Sigmoid colon (tissue), 7 donors: ENCODE results near the gene MIB1. TPM values are rescaled to one million over a fixed set of nuclear protein-coding genes. Genes with fewer than 3 reads are reported as not detected.
A peak's percentile ranks its signal among the peaks of the same experiment; 100 is the strongest.

ENCODE experiments used
- DNase-seq: peaks from one replicate; pipeline ENCODE4 v3.0.0-alpha.2; 2019
- H3K27ac ChIP-seq, 4 donors: fragments of 200-600 bp; sonication (generic); one replicate each; pipeline ENCODE4 v1.5.1; 2016 to 2019; ENCODE audit warnings: mild to moderate bottlenecking in 1 of 4
- H3K27me3 ChIP-seq, 3 donors: fragments of 200-600 bp; sonication (generic); one replicate each; pipeline ENCODE4 v1.5.1; 2019; ENCODE audit warnings: mild to moderate bottlenecking in 1 of 3
- H3K36me3 ChIP-seq, 4 donors: fragments of 200-600 bp; sonication (generic); one replicate each; pipeline ENCODE4 v1.5.1; 2016 to 2019
- H3K4me1 ChIP-seq, 4 donors: fragments of 200-600 bp; sonication (generic); one replicate each; pipeline ENCODE4 v1.5.1; 2017 to 2019
- H3K4me3 ChIP-seq, 4 donors: fragments of 200-600 bp; sonication (generic); one replicate each; pipeline ENCODE4 v1.5.1; 2017 to 2019; ENCODE audit warnings: mild to moderate bottlenecking in 2 of 4, moderate library complexity in 1 of 4
- H3K9me3 ChIP-seq, 4 donors: fragments of 200-600 bp in 3 of 4; sonication (generic) in 3 of 4; one replicate each; pipeline versions ENCODE4 v1.5.1 to v1.6.1; 2013 to 2019
- EP300 ChIP-seq, 4 donors: sonication (generic); formaldehyde crosslinking; IDR thresholded peaks; one replicate each; pipeline ENCODE4 v1.6.1; 2017; ENCODE audit warnings: antibody characterized with exemption in 4 of 4
- POLR2A ChIP-seq, 2 donors: fragments of 450-650 bp; IDR thresholded peaks; one replicate each; pipeline ENCODE4 v1.6.1; 2016; ENCODE audit warnings: antibody characterized with exemption in 2 of 2, mild to moderate bottlenecking in 2 of 2, moderate library complexity in 2 of 2
- POLR2AphosphoS5 ChIP-seq, 4 donors: sonication (generic); formaldehyde crosslinking; IDR thresholded peaks; one replicate each; pipeline ENCODE4 v1.6.1; 2017; ENCODE audit warnings: antibody characterized with exemption in 4 of 4
- WGBS, 2 donors: extraction: QIAGEN DNeasy Blood & Tissue Kit; methylation state at CpG; one replicate each; pipeline ENCODE4 v1.1.7; 2013; 5-methylcytosine and 5-hydroxymethylcytosine counted together
- intact Hi-C: fragments of 100-400 bp; cut with DNase I; formaldehyde crosslinking; loops from one replicate; pipeline ENCODE4 v1.15.1; 2023
- polyA plus RNA-seq, 3 donors: library from polyadenylated mRNA; stranded (reverse); fragments of 200-250 nt; gene quantifications; one replicate each; pipeline ENCODE4 v1.2.3, GENCODE V29; 2013
- total RNA-seq, 4 donors: library from RNA; depleted of rRNA; stranded (reverse); fragments of >200 nt; gene quantifications; one replicate each; pipeline ENCODE4 v1.1.0, GENCODE V29; 2016
- TF ChIP-seq, protein P1 (sequence below), 4 experiments: fragments of 450-650 bp in 3 of 4; fragments of 200-600 bp in 1 of 4; IDR thresholded peaks; one replicate each; pipeline ENCODE4 v1.5.1; 2016 to 2019; ENCODE audit warnings: antibody characterized with exemption in 4 of 4, mild to moderate bottlenecking in 3 of 4, moderate library complexity in 2 of 4
- donor health status: healthy with polysubstance abuse.
- donor health status: Bipolar disorder and iron deficiency.
- donor health status: healthy.

The MIB1 gene
- total and polyA plus RNA-seq, 7 donors, result 4.2 to 45.7 (median 31.9) TPM

DNA sequence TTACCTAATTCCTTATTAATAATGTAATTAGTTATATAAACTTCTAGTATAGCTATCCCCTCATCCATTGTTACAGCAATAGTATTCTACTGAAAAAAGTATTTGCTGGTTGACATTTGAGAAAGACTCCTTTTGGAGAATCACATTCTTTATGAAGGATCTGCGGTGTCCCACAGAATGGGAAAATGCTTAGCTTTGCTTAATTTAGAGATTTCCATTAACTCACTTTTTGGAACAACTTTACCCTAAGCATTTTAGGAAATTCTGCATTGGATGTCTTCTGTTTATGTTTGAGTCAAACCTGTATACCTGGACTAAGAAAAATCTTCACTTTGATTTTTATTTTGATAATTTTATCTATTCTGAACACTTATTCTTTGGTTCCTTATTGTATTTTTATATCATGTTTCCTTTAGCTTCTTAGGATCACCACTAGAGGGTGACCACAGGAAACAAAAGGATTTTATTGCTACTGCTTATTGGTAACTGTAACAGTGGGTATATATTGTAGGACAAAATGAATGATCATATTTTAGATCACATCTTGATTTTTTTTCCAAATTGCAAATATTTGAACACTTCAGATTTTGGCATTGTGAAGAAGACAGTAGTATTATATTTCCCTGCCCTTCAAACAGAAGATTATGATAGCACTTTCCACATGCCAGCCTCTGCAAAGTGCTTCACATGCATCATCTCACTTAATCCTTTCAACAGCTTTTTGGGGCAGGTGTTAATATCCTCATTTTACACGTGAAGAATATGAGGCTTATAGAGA lies 79.6 kb downstream of the MIB1 start:
- Histone ChIP-seq H3K27ac (no peak overlapping the region), H3K36me3 (peaks cover 0 to 33% (median 0%) of the 10 kb centered on the region in 4 donors), H3K4me1 (no peaks in the 10 kb centered on the region), H3K4me3 (no peak overlapping the region), H3K27me3 (no peaks in the 10 kb centered on the region), H3K9me3 (no peaks in the 10 kb centered on the region)
- intact Hi-C loops, result no loop called here
- no peak for DNase-seq
- WGBS, 2 donors, result 58 to 78% methylated on average over 2 of the region's 2 CpGs
- TF ChIP-seq POLR2AphosphoS5 (IDR thresholded peaks at IDR 0.05), result no peak
- TF ChIP-seq EP300 (IDR thresholded peaks at IDR 0.05), result no peak
- TF ChIP-seq, protein P1, sequence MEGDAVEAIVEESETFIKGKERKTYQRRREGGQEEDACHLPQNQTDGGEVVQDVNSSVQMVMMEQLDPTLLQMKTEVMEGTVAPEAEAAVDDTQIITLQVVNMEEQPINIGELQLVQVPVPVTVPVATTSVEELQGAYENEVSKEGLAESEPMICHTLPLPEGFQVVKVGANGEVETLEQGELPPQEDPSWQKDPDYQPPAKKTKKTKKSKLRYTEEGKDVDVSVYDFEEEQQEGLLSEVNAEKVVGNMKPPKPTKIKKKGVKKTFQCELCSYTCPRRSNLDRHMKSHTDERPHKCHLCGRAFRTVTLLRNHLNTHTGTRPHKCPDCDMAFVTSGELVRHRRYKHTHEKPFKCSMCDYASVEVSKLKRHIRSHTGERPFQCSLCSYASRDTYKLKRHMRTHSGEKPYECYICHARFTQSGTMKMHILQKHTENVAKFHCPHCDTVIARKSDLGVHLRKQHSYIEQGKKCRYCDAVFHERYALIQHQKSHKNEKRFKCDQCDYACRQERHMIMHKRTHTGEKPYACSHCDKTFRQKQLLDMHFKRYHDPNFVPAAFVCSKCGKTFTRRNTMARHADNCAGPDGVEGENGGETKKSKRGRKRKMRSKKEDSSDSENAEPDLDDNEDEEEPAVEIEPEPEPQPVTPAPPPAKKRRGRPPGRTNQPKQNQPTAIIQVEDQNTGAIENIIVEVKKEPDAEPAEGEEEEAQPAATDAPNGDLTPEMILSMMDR (IDR thresholded peaks at IDR 0.05), result peak in 2 of 4 experiments; percentile 51 to 62
- TF ChIP-seq POLR2A (IDR thresholded peaks at IDR 0.05), result no peak

DNA sequence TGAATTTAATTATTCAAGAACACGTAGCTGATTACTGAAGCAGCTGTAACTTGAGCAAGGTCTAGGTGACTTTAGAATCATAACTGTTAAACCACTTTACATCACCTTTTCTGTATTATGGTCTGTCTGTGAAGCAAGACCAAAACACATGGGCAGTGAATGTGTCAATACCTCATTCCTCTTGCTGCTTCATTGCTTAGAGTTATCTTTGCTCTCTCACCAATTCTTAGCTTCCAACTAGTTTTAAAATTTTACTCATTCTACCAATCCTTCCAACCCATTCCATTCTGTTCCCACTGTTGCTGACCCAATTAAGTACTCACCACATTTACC lies 80.2 kb downstream of the MIB1 start:
- H3K36me3 ChIP-seq, result peaks cover 0 to 28% (median 0%) of the 10 kb centered on the region in 4 donors
- no peak for DNase-seq
- intact Hi-C loops, result no loop called here

DNA sequence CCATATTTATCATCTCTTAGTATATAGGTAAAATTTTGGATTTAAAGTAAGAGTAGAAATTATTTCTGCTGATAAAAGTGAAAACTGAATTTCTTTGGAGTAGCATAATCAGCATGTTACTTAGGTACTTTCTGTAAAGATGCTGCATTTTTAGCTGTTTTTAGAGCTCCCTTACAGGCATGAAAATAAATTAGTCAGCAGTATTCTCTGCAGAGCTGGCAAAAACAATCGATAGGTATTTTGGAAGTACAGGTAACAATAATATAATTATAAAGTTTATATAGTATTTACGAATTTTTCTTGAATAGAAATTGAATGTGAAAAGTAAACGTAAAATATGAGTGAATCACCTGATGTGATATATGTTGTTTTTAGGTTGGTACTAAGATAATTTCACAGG lies 83.3 kb downstream of the MIB1 start:
- Histone ChIP-seq H3K27ac (no peak overlapping the region), H3K4me3 (no peak overlapping the region), H3K9me3 (no peaks in the 10 kb centered on the region), H3K27me3 (no peaks in the 10 kb centered on the region), H3K36me3 (peaks cover 0 to 8% (median 0%) of the 10 kb centered on the region in 4 donors), H3K4me1 (peaks cover 0 to 32% (median 20%) of the 10 kb centered on the region in 4 donors)
- WGBS, 2 donors, result 91 to 92% methylated on average over 3 of the region's 3 CpGs
- TF ChIP-seq, protein P1 (IDR thresholded peaks at IDR 0.05), result no peak
- intact Hi-C loops, result no loop called here
- DNase-seq, result no peak

More for the DNA sequence above, 80.2 kb downstream of the MIB1 start:
- Histone ChIP-seq H3K9me3 (no peaks in the 10 kb centered on the region), H3K4me1 (peaks cover 0 to 1% (median 0%) of the 10 kb centered on the region in 4 donors), H3K27ac (no peak overlapping the region), H3K27me3 (no peaks in the 10 kb centered on the region), H3K4me3 (no peak overlapping the region)
- TF ChIP-seq POLR2A (IDR thresholded peaks at IDR 0.05) (no peak), EP300 (IDR thresholded peaks at IDR 0.05) (no peak), POLR2AphosphoS5 (IDR thresholded peaks at IDR 0.05) (no peak)
- TF ChIP-seq, protein P1 (IDR thresholded peaks at IDR 0.05), result no peak
- 92 to 96% methylated on average over 1 of the region's 1 CpG for WGBS, 2 donors

DNA sequence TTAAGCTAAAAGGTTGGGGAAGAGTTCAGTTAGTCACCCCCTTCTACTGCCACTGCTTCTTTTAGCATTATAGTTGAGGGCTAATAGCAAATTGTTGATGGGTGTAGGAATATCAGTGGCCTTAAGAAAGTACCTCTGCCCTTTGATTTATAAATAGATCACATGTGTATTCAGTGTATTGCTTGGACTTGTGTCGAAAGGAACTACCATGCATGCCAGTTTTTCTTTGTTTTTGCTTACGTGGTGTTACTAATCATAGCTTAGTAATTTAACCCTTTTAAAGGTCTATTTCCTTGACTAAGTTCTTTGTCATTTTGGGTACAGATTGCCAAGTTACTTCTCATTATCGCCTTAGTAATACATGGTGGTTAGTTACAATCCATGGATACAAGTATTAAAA lies 85.6 kb downstream of the MIB1 start:
- Histone ChIP-seq H3K27ac (peak overlapping the region; percentile 39 to 75 (median 49)), H3K27me3 (no peaks in the 10 kb centered on the region)
- intact Hi-C loops, result no loop called here

More for the DNA sequence above, 85.6 kb downstream of the MIB1 start:
- Histone ChIP-seq H3K4me3 (no peak overlapping the region), H3K36me3 (no peaks in the 10 kb centered on the region), H3K4me1 (peaks cover 0 to 53% (median 25%) of the 10 kb centered on the region in 4 donors), H3K9me3 (no peaks in the 10 kb centered on the region)
- WGBS, 2 donors, result 74 to 81% methylated on average over 3 of the region's 3 CpGs
- no peak for DNase-seq
- TF ChIP-seq POLR2AphosphoS5 (IDR thresholded peaks at IDR 0.05) (no peak), EP300 (IDR thresholded peaks at IDR 0.05) (no peak), POLR2A (IDR thresholded peaks at IDR 0.05) (no peak)
- TF ChIP-seq, protein P1 (IDR thresholded peaks at IDR 0.05), result no peak
